ENCODE results near the gene THSD4. TPM values are rescaled to one million over a fixed set of nuclear protein-coding genes. Genes with fewer than 3 reads are reported as not detected.

THSD4 gene
- total and polyA plus RNA-seq, 2 of the 8 experiments (the other 6 are each of a cell fraction or from before 2014, with no cell fraction given), result 2.5 to 6.2 TPM

GRCh38 chr15:71328453-71328852 is 213.2 kb downstream of the THSD4 start (continued):
- TF ChIP-seq SAP30 (IDR thresholded peaks at IDR 0.05; ENCODE audit: insufficient read depth, insufficient replicate concordance, low read length), result no peak
- TF ChIP-seq CHD1 (IDR thresholded peaks at IDR 0.05; ENCODE audit: low read depth, low read length), result no peak
- TF ChIP-seq RAD21 (IDR thresholded peaks at IDR 0.05 in 1 of 2, conservative IDR thresholded peaks at IDR 0.05 in 1 of 2; ENCODE audit: low read depth in 2 of 2, low read length in 2 of 2), result no peak

All from H1 (cell line).